ENCODE measurements around the gene NAALADL2. TPM values are rescaled to one million over a fixed set of nuclear protein-coding genes. Genes with fewer than 3 reads are reported as not detected.

The NAALADL2 gene
- total RNA-seq, 2 experiments from 2014 or later, result 0.30 to 1.2 TPM

GRCh38 chr3:175068587-175068986, 209.5 kb downstream of the NAALADL2 start:
- H3K4me3 ChIP-seq (ENCODE audit: low read length), result no peak overlapping the region
- intact Hi-C loops (cut with DNase I, micrococcal nuclease), result no loop called here
- Mint-ChIP-seq H3K27me3 (no peaks in the 10 kb centered on the region), H3K27ac (no peak overlapping the region), H3K4me3 (no peak overlapping the region), H3K4me1 (ENCODE audit: low read depth) (no peaks in the 10 kb centered on the region), H3K9me3 (peaks cover 6% of the 10 kb centered on the region), H3K36me3 (ENCODE audit: low read depth) (no peaks in the 10 kb centered on the region)
- H3K36me3 ChIP-seq (ENCODE audit: insufficient read depth, low read length), result no peaks in the 10 kb centered on the region
- no peaks in the 10 kb centered on the region for H3K27me3 ChIP-seq (ENCODE audit: control insufficient read depth in 1 of 2, insufficient read depth in 2 of 2, low read length in 2 of 2)
- H3K4me1 ChIP-seq (ENCODE audit: insufficient read depth, low read length), result no peaks in the 10 kb centered on the region
- no peak for ATAC-seq (ENCODE audit: poor library complexity)
- POLR2A ChIA-PET, result no interaction called here
- DNase-seq, result no peak
- TF ChIP-seq, protein P1, sequence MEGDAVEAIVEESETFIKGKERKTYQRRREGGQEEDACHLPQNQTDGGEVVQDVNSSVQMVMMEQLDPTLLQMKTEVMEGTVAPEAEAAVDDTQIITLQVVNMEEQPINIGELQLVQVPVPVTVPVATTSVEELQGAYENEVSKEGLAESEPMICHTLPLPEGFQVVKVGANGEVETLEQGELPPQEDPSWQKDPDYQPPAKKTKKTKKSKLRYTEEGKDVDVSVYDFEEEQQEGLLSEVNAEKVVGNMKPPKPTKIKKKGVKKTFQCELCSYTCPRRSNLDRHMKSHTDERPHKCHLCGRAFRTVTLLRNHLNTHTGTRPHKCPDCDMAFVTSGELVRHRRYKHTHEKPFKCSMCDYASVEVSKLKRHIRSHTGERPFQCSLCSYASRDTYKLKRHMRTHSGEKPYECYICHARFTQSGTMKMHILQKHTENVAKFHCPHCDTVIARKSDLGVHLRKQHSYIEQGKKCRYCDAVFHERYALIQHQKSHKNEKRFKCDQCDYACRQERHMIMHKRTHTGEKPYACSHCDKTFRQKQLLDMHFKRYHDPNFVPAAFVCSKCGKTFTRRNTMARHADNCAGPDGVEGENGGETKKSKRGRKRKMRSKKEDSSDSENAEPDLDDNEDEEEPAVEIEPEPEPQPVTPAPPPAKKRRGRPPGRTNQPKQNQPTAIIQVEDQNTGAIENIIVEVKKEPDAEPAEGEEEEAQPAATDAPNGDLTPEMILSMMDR (IDR thresholded peaks at IDR 0.05), result no peak
- H3K9me3 ChIP-seq (ENCODE audit: control insufficient read depth in 1 of 2, insufficient read depth in 1 of 2, low read length in 2 of 2), result peaks cover 0 to 4% of the 10 kb centered on the region in 2 experiments
- H3K27ac ChIP-seq (ENCODE audit: low read depth in 1 of 2, low read length in 2 of 2), result no peak overlapping the region
- CTCF ChIA-PET, result no interaction called here

GRCh38 chr3:175070946-175071345, 211.8 kb downstream of the NAALADL2 start:
- Mint-ChIP-seq H3K4me1 (ENCODE audit: low read depth) (no peaks in the 10 kb centered on the region), H3K27ac (no peak overlapping the region), H3K9me3 (peaks cover 6% of the 10 kb centered on the region), H3K27me3 (no peaks in the 10 kb centered on the region), H3K4me3 (no peak overlapping the region), H3K36me3 (ENCODE audit: low read depth) (no peaks in the 10 kb centered on the region)
- intact Hi-C loops (cut with DNase I, micrococcal nuclease), result no loop called here
- ChIA-PET POLR2A (no interaction called here), CTCF (no interaction called here)
- TF ChIP-seq, protein P1 (IDR thresholded peaks at IDR 0.05), result no peak
- DNase-seq, result no peak
- Histone ChIP-seq H3K9me3 (ENCODE audit: control insufficient read depth in 1 of 2, insufficient read depth in 1 of 2, low read length in 2 of 2) (no peaks in the 10 kb centered on the region), H3K4me1 (ENCODE audit: insufficient read depth, low read length) (no peaks in the 10 kb centered on the region), H3K36me3 (ENCODE audit: insufficient read depth, low read length) (no peaks in the 10 kb centered on the region), H3K27me3 (ENCODE audit: control insufficient read depth in 1 of 2, insufficient read depth in 2 of 2, low read length in 2 of 2) (no peaks in the 10 kb centered on the region), H3K4me3 (ENCODE audit: low read length) (no peak overlapping the region), H3K27ac (ENCODE audit: low read depth in 1 of 2, low read length in 2 of 2) (no peak overlapping the region)
- no peak for ATAC-seq (ENCODE audit: poor library complexity)

DNA sequence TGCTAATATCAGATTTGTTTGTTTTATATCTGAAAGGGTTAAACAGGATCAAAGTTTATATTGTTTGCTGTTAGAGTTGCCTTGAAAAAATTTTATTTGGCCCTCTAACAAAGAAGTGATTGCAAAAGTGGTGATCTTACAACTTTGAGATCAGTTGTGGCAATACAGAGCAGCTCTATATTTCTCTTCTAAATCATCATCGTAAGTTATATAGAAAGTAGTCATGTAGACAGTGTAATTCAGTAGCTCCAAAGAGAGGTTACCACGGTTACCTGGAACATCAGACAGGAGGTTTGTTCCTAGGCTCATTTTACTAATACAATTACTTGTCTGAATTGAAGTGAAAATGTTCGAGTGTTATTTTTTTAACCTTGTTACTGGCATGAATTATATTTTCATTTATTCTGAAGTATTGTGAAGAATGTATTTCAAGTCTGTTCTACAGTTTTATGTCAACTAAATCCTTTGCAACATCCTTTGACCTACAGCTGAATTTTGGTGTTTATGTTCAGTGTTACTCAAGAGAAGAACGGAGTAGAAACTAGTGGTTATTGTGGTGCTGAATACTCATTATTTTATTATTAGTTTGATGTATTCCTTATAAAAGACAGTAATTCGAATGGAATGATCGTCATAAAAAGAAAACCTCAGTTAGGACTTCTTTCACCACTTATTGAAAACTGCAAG, 214.2 kb downstream of the NAALADL2 start:
- Histone ChIP-seq H3K9me3 (ENCODE audit: control insufficient read depth in 1 of 2, insufficient read depth in 1 of 2, low read length in 2 of 2) (no peaks in the 10 kb centered on the region), H3K4me3 (ENCODE audit: low read length) (no peak overlapping the region), H3K36me3 (ENCODE audit: insufficient read depth, low read length) (no peaks in the 10 kb centered on the region), H3K4me1 (ENCODE audit: insufficient read depth, low read length) (no peaks in the 10 kb centered on the region), H3K27ac (ENCODE audit: low read depth in 1 of 2, low read length in 2 of 2) (no peak overlapping the region), H3K27me3 (ENCODE audit: control insufficient read depth in 1 of 2, insufficient read depth in 2 of 2, low read length in 2 of 2) (no peaks in the 10 kb centered on the region)
- CTCF ChIA-PET, result no interaction called here
- Mint-ChIP-seq H3K4me3 (no peak overlapping the region), H3K27ac (no peak overlapping the region), H3K27me3 (no peaks in the 10 kb centered on the region), H3K4me1 (ENCODE audit: low read depth) (no peaks in the 10 kb centered on the region), H3K9me3 (peaks cover 6% of the 10 kb centered on the region), H3K36me3 (ENCODE audit: low read depth) (no peaks in the 10 kb centered on the region)
- ATAC-seq (ENCODE audit: poor library complexity) (no peak), DNase-seq (no peak)
- POLR2A ChIA-PET, result no interaction called here
- intact Hi-C loops (cut with DNase I, micrococcal nuclease), result no loop called here
- TF ChIP-seq, protein P1 (IDR thresholded peaks at IDR 0.05), result no peak

Measured in CD4-positive, alpha-beta T cell (primary cell).